Keratinocyte (primary cell): ENCODE results near the gene HSD17B2. TPM values are rescaled to one million over a fixed set of nuclear protein-coding genes. Genes with fewer than 3 reads are reported as not detected.

Experiments
- DNase-seq: peaks from one replicate; pipeline ENCODE4 v3.0.0-alpha.2; 2011; ENCODE audit warnings: low read depth, missing footprints, low spot score
- FAIRE-seq: peaks from 2 replicates; lab custom pipeline; 2011; peaks lifted over from hg19 to GRCh38; lab: Jason Lieb, UNC
- H2AFZ ChIP-seq: 2 replicates; pipeline ENCODE4 v1.6.0; 2012; ENCODE audit warnings: low read length, control low read depth, inconsistent platforms; ENCODE audit not compliant: control insufficient read depth
- H3K27ac ChIP-seq: 2 replicates; pipeline ENCODE4 v1.5.1; 2011; ENCODE audit warnings: low read length; ENCODE audit not compliant: control insufficient read depth, insufficient read depth
- H3K27me3 ChIP-seq: 3 replicates; pipeline ENCODE4 v1.6.0; 2011; ENCODE audit warnings: low read length; ENCODE audit not compliant: control insufficient read depth, insufficient read depth; ENCODE audit errors: extremely low read depth
- H3K36me3 ChIP-seq, 2 experiments: 2 replicates in 1 of 2; 3 replicates in 1 of 2; pipeline ENCODE4 v1.5.1; 2011; ENCODE audit warnings: low read length in 2 of 2, mild to moderate bottlenecking in 1 of 2; ENCODE audit not compliant: control insufficient read depth in 2 of 2, insufficient read depth in 2 of 2; ENCODE audit errors: extremely low read depth in 1 of 2
- H3K4me1 ChIP-seq: 3 replicates; pipeline ENCODE4 v1.5.1; 2011; ENCODE audit warnings: low read length; ENCODE audit not compliant: control insufficient read depth, insufficient read depth; ENCODE audit errors: extremely low read depth
- H3K4me2 ChIP-seq: 3 replicates; pipeline ENCODE4 v1.6.0; 2011; ENCODE audit warnings: low read depth, low read length; ENCODE audit not compliant: control insufficient read depth, insufficient read depth; ENCODE audit errors: extremely low read depth
- H3K4me3 ChIP-seq, 3 experiments: fragments of 200-600 bp in 1 of 3; sonication (generic) in 1 of 3; 2 replicates in 2 of 3; 3 replicates in 1 of 3; pipeline ENCODE4 v1.5.1; 2011 to 2016; ENCODE audit warnings: low read length in 3 of 3, mild to moderate bottlenecking in 3 of 3, control low read depth in 2 of 3, inconsistent platforms in 1 of 3, low read depth in 1 of 3, mixed read lengths in 1 of 3, mixed run types in 1 of 3, moderate library complexity in 1 of 3; ENCODE audit not compliant: control insufficient read depth in 2 of 3, insufficient read depth in 2 of 3; ENCODE audit errors: extremely low read depth in 1 of 3
- H3K79me2 ChIP-seq: 2 replicates; pipeline ENCODE4 v1.6.0; 2012; ENCODE audit warnings: low read length; ENCODE audit not compliant: control insufficient read depth, insufficient read depth
- H3K9ac ChIP-seq: 3 replicates; pipeline ENCODE4 v1.6.0; 2011; ENCODE audit warnings: low read length; ENCODE audit not compliant: control insufficient read depth, insufficient read depth; ENCODE audit errors: extremely low read depth
- H3K9me1 ChIP-seq: 3 replicates; pipeline ENCODE4 v1.6.0; 2011; ENCODE audit warnings: low read length; ENCODE audit not compliant: control insufficient read depth, insufficient read depth; ENCODE audit errors: extremely low read depth
- H3K9me3 ChIP-seq: 2 replicates; pipeline ENCODE4 v1.5.1; 2012; ENCODE audit warnings: low read depth, low read length; ENCODE audit not compliant: control insufficient read depth
- H4K20me1 ChIP-seq: 3 replicates; pipeline ENCODE4 v1.6.0; 2011; ENCODE audit warnings: low read length; ENCODE audit not compliant: control insufficient read depth, insufficient read depth; ENCODE audit errors: extremely low read depth
- EZH2 ChIP-seq: IDR thresholded peaks from one replicate; pipeline ENCODE4 v1.6.1; 2012; ENCODE audit warnings: inconsistent platforms, mild to moderate bottlenecking, low read length, moderate library complexity
- dilution Hi-C: fragments of 300-500 bp; cut with MboI; formaldehyde crosslinking; loops from one replicate; pipeline ENCODE4 v1.7.0; 2020; ENCODE audit warnings: low sequenced_read_pairs; ENCODE audit not compliant: extremely low pct_ligation_motif_present
- polyA plus RNA-seq, 5 experiments: library from polyadenylated mRNA; depleted of rRNA in 3 of 5; stranded (reverse) in 3 of 5; stranded (forward) in 1 of 5; unstranded in 1 of 5; fragments of >200 nt; gene quantifications; 1 replicate in 1 of 5; 2 replicates in 3 of 5; 3 replicates in 1 of 5; pipeline versions ENCODE4 v1.2.1 to v1.2.3, GENCODE V29; 2011 to 2012; ENCODE audit warnings: missing spikeins in 2 of 5, low read depth in 1 of 5, low replicate concordance in 1 of 5
- TF ChIP-seq, protein P1 (sequence below), 3 experiments: IDR thresholded peaks in 1 of 3; conservative IDR thresholded peaks in 1 of 3; optimal IDR thresholded peaks in 1 of 3; 2 replicates in 2 of 3; 3 replicates in 1 of 3; pipeline versions ENCODE3 to v1.5.1; 2011; ENCODE audit warnings: low read length in 3 of 3, mild to moderate bottlenecking in 3 of 3, moderate library complexity in 2 of 3, control low read depth in 1 of 3, inconsistent platforms in 1 of 3; ENCODE audit not compliant: insufficient read depth in 2 of 3; ENCODE audit errors: extremely low read depth in 1 of 3

The HSD17B2 gene
- polyA plus RNA-seq, 1 donor (not counting 4 experiments of a cell fraction or from before 2014, with no cell fraction given): 3.1 TPM

DNA sequence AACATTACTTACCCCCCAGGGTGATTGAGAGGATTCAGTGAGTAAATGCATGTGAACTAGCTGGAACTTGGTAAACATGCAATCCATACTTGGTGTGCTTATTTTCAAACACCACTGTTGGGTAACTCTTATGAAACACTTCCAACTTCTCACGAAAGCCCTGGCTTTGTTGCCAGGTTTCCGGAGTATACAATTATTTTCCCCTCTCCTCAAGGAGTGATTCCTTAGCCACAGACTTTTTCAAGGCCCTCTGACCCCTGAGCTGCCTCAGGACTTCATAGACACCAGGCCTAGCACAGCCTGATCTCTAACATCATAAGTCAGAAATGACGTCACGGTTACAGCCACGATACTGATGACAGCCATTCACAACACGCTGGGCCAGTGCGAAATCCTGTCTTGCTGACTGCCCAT, 27.6 kb downstream of the HSD17B2 start:
- Histone ChIP-seq H3K9me1 (no peaks in the 10 kb centered on the region), H3K27ac (peak overlapping the region; percentile 46), H3K4me3 (no peak overlapping the region), H3K9ac (peak overlapping the region; percentile 28), H3K36me3 (no peaks in the 10 kb centered on the region), H3K4me2 (no peak overlapping the region), H3K4me1 (peaks cover 20% of the 10 kb centered on the region), H3K79me2 (no peaks in the 10 kb centered on the region), H2AFZ (no peak overlapping the region), H4K20me1 (no peaks in the 10 kb centered on the region), H3K27me3 (no peaks in the 10 kb centered on the region), H3K9me3 (no peaks in the 10 kb centered on the region)
- TF ChIP-seq, protein P1, sequence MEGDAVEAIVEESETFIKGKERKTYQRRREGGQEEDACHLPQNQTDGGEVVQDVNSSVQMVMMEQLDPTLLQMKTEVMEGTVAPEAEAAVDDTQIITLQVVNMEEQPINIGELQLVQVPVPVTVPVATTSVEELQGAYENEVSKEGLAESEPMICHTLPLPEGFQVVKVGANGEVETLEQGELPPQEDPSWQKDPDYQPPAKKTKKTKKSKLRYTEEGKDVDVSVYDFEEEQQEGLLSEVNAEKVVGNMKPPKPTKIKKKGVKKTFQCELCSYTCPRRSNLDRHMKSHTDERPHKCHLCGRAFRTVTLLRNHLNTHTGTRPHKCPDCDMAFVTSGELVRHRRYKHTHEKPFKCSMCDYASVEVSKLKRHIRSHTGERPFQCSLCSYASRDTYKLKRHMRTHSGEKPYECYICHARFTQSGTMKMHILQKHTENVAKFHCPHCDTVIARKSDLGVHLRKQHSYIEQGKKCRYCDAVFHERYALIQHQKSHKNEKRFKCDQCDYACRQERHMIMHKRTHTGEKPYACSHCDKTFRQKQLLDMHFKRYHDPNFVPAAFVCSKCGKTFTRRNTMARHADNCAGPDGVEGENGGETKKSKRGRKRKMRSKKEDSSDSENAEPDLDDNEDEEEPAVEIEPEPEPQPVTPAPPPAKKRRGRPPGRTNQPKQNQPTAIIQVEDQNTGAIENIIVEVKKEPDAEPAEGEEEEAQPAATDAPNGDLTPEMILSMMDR (optimal IDR thresholded peaks at IDR 0.05 in 1 of 3, IDR thresholded peaks at IDR 0.05 in 1 of 3, conservative IDR thresholded peaks at IDR 0.05 in 1 of 3; ENCODE audit: extremely low read depth in 1 of 3, insufficient read depth in 2 of 3, low read length in 3 of 3): no peak
- TF ChIP-seq EZH2: no peak
- DNase-seq (no peak), FAIRE-seq (no peak)
- dilution Hi-C loops: no loop called here

DNA sequence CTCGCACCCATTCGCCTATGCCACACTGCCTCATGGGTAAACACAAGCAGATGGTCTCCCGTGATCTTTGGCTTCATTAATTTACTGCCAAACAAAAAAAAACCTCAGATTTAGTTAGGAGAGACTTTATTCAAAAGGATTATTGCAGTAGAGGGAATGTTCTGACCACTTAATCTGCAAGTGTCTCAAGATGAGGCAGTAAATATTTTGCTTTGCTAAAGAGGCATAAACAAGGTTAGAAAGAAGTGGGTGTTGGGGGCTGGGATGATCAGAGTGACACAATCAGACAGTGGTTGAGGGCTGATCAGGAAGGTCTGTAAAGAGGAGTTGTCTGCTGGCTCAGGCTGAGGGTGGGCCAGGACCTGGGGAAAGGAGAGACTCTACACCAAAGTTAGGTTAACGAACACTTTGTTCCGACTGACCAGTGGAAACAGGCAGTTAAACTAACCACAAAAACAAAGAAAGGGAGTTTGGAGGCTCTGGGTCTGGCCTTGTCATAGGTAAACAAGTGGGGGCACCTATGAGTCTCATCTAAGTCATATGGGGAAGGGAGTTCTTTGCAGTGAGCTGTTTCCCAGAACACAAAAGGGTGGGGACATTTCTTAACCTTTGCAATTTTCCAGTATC, 28.5 kb downstream of the HSD17B2 start:
- Histone ChIP-seq H3K27ac (peak overlapping the region; percentile 48), H3K36me3 (no peaks in the 10 kb centered on the region), H3K4me2 (peak overlapping the region; percentile 26), H3K4me1 (peaks cover 20% of the 10 kb centered on the region), H2AFZ (peak overlapping the region; percentile 53), H3K27me3 (no peaks in the 10 kb centered on the region), H3K9me1 (no peaks in the 10 kb centered on the region), H3K9me3 (no peaks in the 10 kb centered on the region), H3K79me2 (no peaks in the 10 kb centered on the region), H3K4me3 (no peak overlapping the region), H4K20me1 (no peaks in the 10 kb centered on the region), H3K9ac (no peak overlapping the region)
- TF ChIP-seq, protein P1 (optimal IDR thresholded peaks at IDR 0.05 in 1 of 3, IDR thresholded peaks at IDR 0.05 in 1 of 3, conservative IDR thresholded peaks at IDR 0.05 in 1 of 3; ENCODE audit: extremely low read depth in 1 of 3, insufficient read depth in 2 of 3, low read length in 3 of 3): no peak
- FAIRE-seq (no peak), DNase-seq (no peak)
- dilution Hi-C loops: no loop called here
